Fibroblast of lung (primary cell): Measurements from ENCODE around the gene R3HCC1L.

ENCODE experiments used
- CTCF ChIP-seq, 2 donors: IDR thresholded peaks in 1 of 2; conservative IDR thresholded peaks in 1 of 2; 1 replicate in 1 of 2; 2 replicates in 1 of 2; pipeline ENCODE4 v1.5.1; 2011 to 2012; ENCODE audit warnings: low read length in 2 of 2, control low read depth in 1 of 2, inconsistent platforms in 1 of 2, low read depth in 1 of 2, mild to moderate bottlenecking in 1 of 2
- EZH2 ChIP-seq: IDR thresholded peaks from 2 replicates; pipeline ENCODE4 v1.5.1; 2012; ENCODE audit warnings: low read length, control low read depth, mild to moderate bottlenecking; ENCODE audit errors: missing control alignments

- no peak for TF ChIP-seq CTCF (conservative IDR thresholded peaks at IDR 0.05 in 1 of 2, IDR thresholded peaks at IDR 0.05 in 1 of 2; ENCODE audit: low read depth in 1 of 2, low read length in 2 of 2)
- TF ChIP-seq EZH2: no peak
Measured at GRCh38 chr10:98150544-98150943, 16.1 kb downstream of the R3HCC1L start.
